H1 (cell line): ENCODE data around the gene FAM13C. TPM values are rescaled to one million over a fixed set of nuclear protein-coding genes. Genes with fewer than 3 reads are reported as not detected.

Source experiments
- CTCF ChIA-PET: fragments of 300-600 bp; sonication (Branson Sonifier 250); formaldehyde crosslinking; loops from one replicate; lab custom pipeline; 2021; ENCODE audit not compliant: partially characterized antibody; lab: Charles Lee
- POLR2A ChIA-PET: fragments of 300-600 bp; sonication (Branson Sonifier 250); formaldehyde crosslinking; loops from one replicate; lab custom pipeline; 2021; ENCODE audit warnings: inconsistent platforms; ENCODE audit not compliant: partially characterized antibody; lab: Charles Lee
- DNase-seq, 2 experiments: peaks; one replicate each; pipeline versions ENCODE4 v3.0.0 to v3.0.0-alpha.2; 2010 to 2022; ENCODE audit warnings: low spot score in 2 of 2, low read depth in 1 of 2, mixed read lengths in 1 of 2
- FAIRE-seq: peaks from 2 replicates; lab custom pipeline; 2011; peaks lifted over from hg19 to GRCh38; lab: Jason Lieb, UNC
- H2AFZ ChIP-seq: 2 replicates; pipeline ENCODE4 v1.8.1; 2012; ENCODE audit warnings: low read length, inconsistent platforms
- H2AK5ac ChIP-seq: 2 replicates; pipeline ENCODE4 v1.6.1; 2013; ENCODE audit warnings: low read depth, low read length
- H2BK120ac ChIP-seq: replicated peaks from 2 replicates; pipeline ENCODE3; 2013; ENCODE audit warnings: low read depth, low read length, inconsistent platforms
- H2BK12ac ChIP-seq: 2 replicates; pipeline ENCODE4 v1.6.1; 2013; ENCODE audit warnings: low read depth, low read length
- H2BK15ac ChIP-seq: 2 replicates; pipeline ENCODE4 v1.6.1; 2013; ENCODE audit warnings: low read length
- H2BK20ac ChIP-seq: 2 replicates; pipeline ENCODE4 v1.6.1; 2013; ENCODE audit warnings: low read length
- H2BK5ac ChIP-seq: 2 replicates; pipeline ENCODE4 v1.6.1; 2013; ENCODE audit warnings: low read depth, low read length
- H3K14ac ChIP-seq: 2 replicates; pipeline ENCODE4 v1.6.1; 2013; ENCODE audit warnings: inconsistent platforms; ENCODE audit not compliant: insufficient read length
- H3K18ac ChIP-seq: 2 replicates; pipeline ENCODE4 v1.6.1; 2013; ENCODE audit warnings: low read length; ENCODE audit errors: extremely low read depth
- H3K23ac ChIP-seq: 2 replicates; pipeline ENCODE4 v1.6.1; 2013; ENCODE audit warnings: inconsistent platforms; ENCODE audit not compliant: insufficient read length
- H3K23me2 ChIP-seq: 2 replicates; pipeline ENCODE4 v1.6.1; 2013; ENCODE audit warnings: low read depth, low read length
- H3K27ac ChIP-seq: 2 replicates; pipeline ENCODE4 v1.6.1; 2011; ENCODE audit warnings: low read depth, low read length, inconsistent platforms
- H3K27me3 ChIP-seq, 4 experiments: replicated peaks in 1 of 4; 1 replicate in 1 of 4; 2 replicates in 3 of 4; pipeline versions ENCODE4 v1.6.1 to v1.8.1; 2011 to 2013; ENCODE audit warnings: low read length in 3 of 4, mild to moderate bottlenecking in 3 of 4, inconsistent platforms in 2 of 4, mixed read lengths in 2 of 4, moderate library complexity in 1 of 4; ENCODE audit not compliant: control insufficient read depth in 3 of 4, insufficient read depth in 3 of 4; ENCODE audit errors: extremely low read depth in 1 of 4
- H3K36me3 ChIP-seq, 4 experiments: 2 replicates each; pipeline versions ENCODE4 v1.6.1 to v1.8.1; 2011 to 2013; ENCODE audit warnings: mild to moderate bottlenecking in 4 of 4, low read length in 3 of 4, moderate library complexity in 2 of 4, control low read depth in 1 of 4, inconsistent platforms in 1 of 4; ENCODE audit not compliant: insufficient read depth in 4 of 4, control insufficient read depth in 2 of 4
- H3K4ac ChIP-seq: replicated peaks from 2 replicates; pipeline ENCODE3; 2013; ENCODE audit warnings: low read length, low read depth, mixed read lengths, inconsistent platforms; ENCODE audit not compliant: insufficient read length
- H3K4me1 ChIP-seq, 4 experiments: replicated peaks in 1 of 4; 1 replicate in 1 of 4; 2 replicates in 3 of 4; pipeline versions ENCODE4 v1.6.1 to v1.8.1; 2011 to 2013; ENCODE audit warnings: low read length in 3 of 4, inconsistent platforms in 2 of 4, mixed read lengths in 1 of 4; ENCODE audit not compliant: insufficient read depth in 4 of 4, control insufficient read depth in 3 of 4
- H3K4me2 ChIP-seq, 2 experiments: 2 replicates each; pipeline versions ENCODE4 v1.6.1 to v1.8.1; 2011 to 2013; ENCODE audit warnings: low read depth in 2 of 2, low read length in 2 of 2, control low read depth in 1 of 2, inconsistent platforms in 1 of 2, mild to moderate bottlenecking in 1 of 2; ENCODE audit not compliant: insufficient read depth in 1 of 2
- H3K4me3 ChIP-seq, 4 experiments: fragments of 200-600, 300-600 bp in 1 of 4; sonication (generic), shearing (Covaris generic), sonication (Bioruptor Twin) in 1 of 4; 2 replicates each; pipeline versions ENCODE4 v1.5.1 to v1.8.1; 2011 to 2016; ENCODE audit warnings: low read length in 4 of 4, low read depth in 3 of 4, control low read depth in 2 of 4, inconsistent platforms in 2 of 4, mild to moderate bottlenecking in 2 of 4, mixed read lengths in 1 of 4, moderate library complexity in 1 of 4; ENCODE audit not compliant: insufficient read depth in 2 of 4; ENCODE audit errors: extremely low read depth in 1 of 4
- H3K56ac ChIP-seq: replicated peaks from 2 replicates; pipeline ENCODE3; 2013; ENCODE audit warnings: low read depth, mild to moderate bottlenecking, mixed read lengths, low read length, inconsistent platforms; ENCODE audit not compliant: insufficient read length
- H3K79me1 ChIP-seq: 2 replicates; pipeline ENCODE4 v1.6.1; 2013; ENCODE audit warnings: low read depth, low read length, control low read depth
- H3K79me2 ChIP-seq, 2 experiments: 2 replicates each; pipeline versions ENCODE4 v1.6.1 to v1.8.1; 2012 to 2013; ENCODE audit warnings: low read length in 2 of 2, mild to moderate bottlenecking in 2 of 2, inconsistent platforms in 1 of 2; ENCODE audit not compliant: insufficient read depth in 2 of 2, control insufficient read depth in 1 of 2
- H3K9ac ChIP-seq, 4 experiments: replicated peaks in 1 of 4; 1 replicate in 1 of 4; 2 replicates in 3 of 4; pipeline versions ENCODE4 v1.6.1 to v1.8.1; 2011 to 2013; ENCODE audit warnings: low read depth in 3 of 4, low read length in 3 of 4, control low read depth in 2 of 4, mild to moderate bottlenecking in 2 of 4, moderate library complexity in 2 of 4, inconsistent platforms in 1 of 4; ENCODE audit errors: extremely low read depth in 1 of 4
- H3K9me3 ChIP-seq, 2 experiments: 2 replicates each; pipeline versions ENCODE4 v1.6.1 to v1.8.1; 2012 to 2013; ENCODE audit warnings: mild to moderate bottlenecking in 2 of 2, moderate library complexity in 2 of 2, control low read depth in 1 of 2, inconsistent platforms in 1 of 2, low read depth in 1 of 2, low read length in 1 of 2, mixed read lengths in 1 of 2; ENCODE audit not compliant: insufficient read depth in 2 of 2
- H4K20me1 ChIP-seq, 2 experiments: replicated peaks in 1 of 2; 2 replicates each; pipeline versions ENCODE3 to v1.8.1; 2011 to 2013; ENCODE audit warnings: inconsistent platforms in 2 of 2, low read length in 2 of 2, mild to moderate bottlenecking in 1 of 2; ENCODE audit not compliant: insufficient read depth in 2 of 2, control insufficient read depth in 1 of 2
- H4K5ac ChIP-seq: 2 replicates; pipeline ENCODE4 v1.6.1; 2013; ENCODE audit warnings: low read length, low read depth, mixed read lengths, inconsistent platforms; ENCODE audit not compliant: insufficient read length
- H4K8ac ChIP-seq: 2 replicates; pipeline ENCODE4 v1.8.0; 2013; ENCODE audit warnings: mild to moderate bottlenecking, moderate library complexity, low read length, inconsistent platforms; ENCODE audit not compliant: insufficient read depth; ENCODE audit errors: extremely low read depth
- H4K91ac ChIP-seq: replicated peaks from 2 replicates; pipeline ENCODE3; 2013; ENCODE audit warnings: low read length, mixed read lengths, inconsistent platforms; ENCODE audit not compliant: insufficient read length
- KDM1A ChIP-seq: fragments of 200-600, 300-600 bp; sonication (generic); IDR thresholded peaks from 2 replicates; pipeline ENCODE4 v1.7.1; 2016; ENCODE audit warnings: mild to moderate bottlenecking, low read length, borderline replicate concordance
- KDM5A ChIP-seq: fragments of 200-600 bp; IDR thresholded peaks from 2 replicates; pipeline ENCODE4 v1.7.1; 2012; ENCODE audit warnings: mild to moderate bottlenecking, low read length, inconsistent platforms, mixed read lengths
- SIN3A ChIP-seq, 2 experiments: IDR thresholded peaks in 1 of 2; conservative IDR thresholded peaks in 1 of 2; 2 replicates each; pipeline ENCODE4 v1.6.1; 2011 to 2012; ENCODE audit warnings: low read length in 2 of 2, improper control_type of control experiment in 1 of 2, low read depth in 1 of 2, mild to moderate bottlenecking in 1 of 2
- SUZ12 ChIP-seq: fragments of 200-600 bp; sonication (generic); IDR thresholded peaks from 2 replicates; pipeline ENCODE4 v1.6.1; 2012; ENCODE audit warnings: mild to moderate bottlenecking, inconsistent platforms, low read length, moderate library complexity, mixed read lengths
- TBP ChIP-seq: IDR thresholded peaks from 2 replicates; pipeline ENCODE4 v1.6.1; 2011; ENCODE audit warnings: low read depth, low read length, improper control_type of control experiment
- WGBS, 2 experiments: shearing (Covaris generic) in 1 of 2; methylation state at CpG; one replicate each; pipeline versions ENCODE4 v1.1.6 to v1.1.7; 2013 to 2015; ENCODE audit warnings: low lambda C conversion rate in 2 of 2, mixed read lengths in 2 of 2, inconsistent platforms in 1 of 2, low coverage in 1 of 2, missing lambda C conversion rate in 1 of 2; ENCODE audit not compliant: insufficient replicate concordance in 2 of 2, insufficient coverage in 1 of 2, insufficient read length in 1 of 2; ENCODE audit errors: extremely low coverage in 1 of 2, missing lambda C conversion rate in 1 of 2; 5-methylcytosine and 5-hydroxymethylcytosine counted together
- polyA plus RNA-seq, 7 experiments: library from polyadenylated mRNA; depleted of rRNA in 3 of 7; stranded (reverse) in 5 of 7; unstranded in 2 of 7; fragments of >200 nt in 5 of 7; fragments of 200-250 nt in 2 of 7; gene quantifications; 1 replicate in 5 of 7; 2 replicates in 1 of 7; 4 replicates in 1 of 7; pipeline versions ENCODE4 v1.2.1 to v1.2.3, GENCODE V29; 2011 to 2013; ENCODE audit warnings: missing spikeins in 2 of 7, mixed read lengths in 2 of 7
- total RNA-seq: library from RNA; stranded (reverse); fragmentation: NEBNext Ultra II Directional; extraction: Animal tissue kit (Norgen Biotek cat#: 25700); gene quantifications from 2 replicates; pipeline ENCODE4 v1.2.1, GENCODE V29; 2021

Gene FAM13C
- total and polyA plus RNA-seq, 2 of the 8 experiments (the other 6 are each of a cell fraction or from before 2014, with no cell fraction given) = 0.56 to 0.62 TPM

DNA sequence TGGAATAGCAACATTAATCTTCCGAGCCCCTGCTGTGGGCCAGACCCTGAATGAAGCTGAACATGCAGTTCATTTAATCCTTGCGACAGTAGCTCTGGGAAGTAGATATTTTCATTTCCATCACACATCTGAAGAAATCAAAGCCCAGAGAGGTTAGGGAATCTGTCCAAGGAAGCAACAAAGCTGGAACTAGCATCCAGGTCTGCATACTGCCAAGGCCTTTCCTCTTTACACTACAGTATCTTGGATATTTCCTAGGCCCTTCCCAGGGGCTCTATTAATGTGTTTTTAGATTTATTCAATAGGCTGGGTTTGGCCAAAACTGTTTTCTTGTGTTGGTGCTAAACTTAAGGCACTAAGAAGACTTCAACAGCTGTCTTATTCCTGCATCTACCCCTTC, 48.1 kb downstream of the FAM13C start:
- H4K20me1 ChIP-seq = no peaks in the 10 kb centered on the region
- WGBS, 2 experiments = 85% methylated on average over 2 of the region's 2 CpGs; no CpG with 5 or more reads in 1 of the 2 experiments
- H2BK120ac ChIP-seq = no peak overlapping the region
- H3K79me2 ChIP-seq = no peaks in the 10 kb centered on the region
- ChIA-PET CTCF (interaction anchor here (0.7 kb wide), 1 partner anchor 34 kb away, joined by 4 read pairs; no protein-coding TSS in a partner anchor), POLR2A (no interaction called here)
- no peaks in the 10 kb centered on the region for H3K4me1 ChIP-seq
- H3K9ac ChIP-seq = no peak overlapping the region
- H2BK15ac ChIP-seq = no peak overlapping the region
- no peak for DNase-seq
- H2AK5ac ChIP-seq = no peak overlapping the region
- no peak overlapping the region for H2BK5ac ChIP-seq
- H4K91ac ChIP-seq = no peak overlapping the region
- H3K9me3 ChIP-seq = no peaks in the 10 kb centered on the region
- H4K8ac ChIP-seq = no peak overlapping the region
- no peak overlapping the region for H2BK12ac ChIP-seq
- H3K56ac ChIP-seq = no peak overlapping the region
- H3K36me3 ChIP-seq = no peaks in the 10 kb centered on the region
- no peak overlapping the region for H3K23ac ChIP-seq
- no peak overlapping the region for H2AFZ ChIP-seq
- H3K18ac ChIP-seq = no peak overlapping the region
- no peak overlapping the region for H3K14ac ChIP-seq
- H2BK20ac ChIP-seq = no peak overlapping the region
- H3K4me3 ChIP-seq = no peak overlapping the region
- no peak overlapping the region for H3K27ac ChIP-seq
- H3K4ac ChIP-seq = no peak overlapping the region
- H3K23me2 ChIP-seq = no peaks in the 10 kb centered on the region
- TF ChIP-seq KDM5A (no peak), TBP (no peak), SIN3A (conservative IDR thresholded peaks at IDR 0.05 in 1 of 2, IDR thresholded peaks at IDR 0.05 in 1 of 2; ENCODE audit: low read depth in 1 of 2, low read length in 2 of 2) (no peak), KDM1A (no peak), SUZ12 (no peak)
- H3K27me3 ChIP-seq = no peaks in the 10 kb centered on the region
- no peaks in the 10 kb centered on the region for H3K79me1 ChIP-seq
- H4K5ac ChIP-seq = no peak overlapping the region
- no peak for FAIRE-seq
- no peak overlapping the region for H3K4me2 ChIP-seq
